ENCODE results near the gene FHL3. TPM values are rescaled to one million over a fixed set of nuclear protein-coding genes. Genes with fewer than 3 reads are reported as not detected.
"Not testable (repeated sequence)": the region's sequence is repeated elsewhere in the genome, so short reads cannot be mapped to it uniquely, and the experiment has no call there.

FHL3 gene
- total RNA-seq, 2 donors from 2014 or later = 7.3 to 7.8 TPM

DNA sequence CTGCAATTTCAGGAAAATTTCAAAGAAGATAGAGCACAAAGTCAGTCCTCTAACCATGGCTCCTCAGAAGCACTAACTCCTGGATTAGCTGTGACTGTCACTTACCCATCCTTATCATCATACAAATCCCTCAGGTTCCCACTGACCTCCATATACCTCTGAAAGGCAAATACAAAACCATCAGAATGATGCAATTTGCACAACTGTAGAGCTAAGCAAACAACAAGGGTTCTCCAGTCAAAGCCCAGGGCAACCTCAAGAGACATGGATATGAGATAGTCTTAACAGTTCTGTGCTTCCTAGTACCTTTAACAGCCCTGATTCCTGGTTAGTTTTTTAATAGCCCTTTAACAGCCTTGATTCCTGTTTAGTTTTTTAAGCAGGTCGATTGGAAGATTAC, 17.6 kb downstream of the FHL3 start:
- H3K27me3 ChIP-seq = no peaks in the 10 kb centered on the region
- H3K36me3 ChIP-seq (replicated peaks in 1 of 2; ENCODE audit: insufficient read depth in 1 of 2, low read depth in 2 of 2) = peaks cover 0 to 18% of the 10 kb centered on the region in 2 donors
- no peaks in the 10 kb centered on the region for H3K9me3 ChIP-seq
- no peak overlapping the region for H3K4me3 ChIP-seq
- ATAC-seq = no peak
- H3K27ac ChIP-seq = no peak overlapping the region
- 14 to 31% methylated on average over 1 of the region's 1 CpG for WGBS, 2 donors
- intact Hi-C loops (cut with DNase I) = no loop called here
- no peak for TF ChIP-seq POLR2A (IDR thresholded peaks at IDR 0.05)
- TF ChIP-seq, protein P1, sequence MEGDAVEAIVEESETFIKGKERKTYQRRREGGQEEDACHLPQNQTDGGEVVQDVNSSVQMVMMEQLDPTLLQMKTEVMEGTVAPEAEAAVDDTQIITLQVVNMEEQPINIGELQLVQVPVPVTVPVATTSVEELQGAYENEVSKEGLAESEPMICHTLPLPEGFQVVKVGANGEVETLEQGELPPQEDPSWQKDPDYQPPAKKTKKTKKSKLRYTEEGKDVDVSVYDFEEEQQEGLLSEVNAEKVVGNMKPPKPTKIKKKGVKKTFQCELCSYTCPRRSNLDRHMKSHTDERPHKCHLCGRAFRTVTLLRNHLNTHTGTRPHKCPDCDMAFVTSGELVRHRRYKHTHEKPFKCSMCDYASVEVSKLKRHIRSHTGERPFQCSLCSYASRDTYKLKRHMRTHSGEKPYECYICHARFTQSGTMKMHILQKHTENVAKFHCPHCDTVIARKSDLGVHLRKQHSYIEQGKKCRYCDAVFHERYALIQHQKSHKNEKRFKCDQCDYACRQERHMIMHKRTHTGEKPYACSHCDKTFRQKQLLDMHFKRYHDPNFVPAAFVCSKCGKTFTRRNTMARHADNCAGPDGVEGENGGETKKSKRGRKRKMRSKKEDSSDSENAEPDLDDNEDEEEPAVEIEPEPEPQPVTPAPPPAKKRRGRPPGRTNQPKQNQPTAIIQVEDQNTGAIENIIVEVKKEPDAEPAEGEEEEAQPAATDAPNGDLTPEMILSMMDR (IDR thresholded peaks at IDR 0.05) = no peak
- H3K4me1 ChIP-seq = no peaks in the 10 kb centered on the region
- DNase-seq = no peak

DNA sequence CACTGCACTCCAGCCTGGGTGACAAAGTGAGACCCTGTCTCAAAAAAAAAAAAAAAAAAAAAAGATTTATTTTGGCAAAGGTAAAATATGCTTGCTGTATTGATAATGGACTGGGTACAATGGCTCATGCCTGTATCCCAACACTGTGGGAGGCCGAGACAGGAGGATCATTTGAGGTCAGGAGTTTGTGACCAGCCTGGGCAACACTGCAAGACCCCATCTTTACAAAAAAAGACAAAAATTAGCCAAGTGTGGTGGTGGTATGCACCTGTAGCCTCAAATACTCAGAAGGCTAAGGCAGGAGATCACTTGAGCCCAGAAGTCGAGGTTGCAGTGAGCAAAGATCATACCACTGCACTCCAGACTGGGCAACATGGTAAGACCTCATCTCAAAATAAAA, 21.8 kb downstream of the FHL3 start:
- no peak for DNase-seq
- H3K27me3 ChIP-seq = no peaks in the 10 kb centered on the region
- peaks cover 7 to 41% of the 10 kb centered on the region in 2 donors for H3K36me3 ChIP-seq (replicated peaks in 1 of 2; ENCODE audit: insufficient read depth in 1 of 2, low read depth in 2 of 2)
- intact Hi-C loops (cut with DNase I) = no loop called here
- H3K4me3 ChIP-seq = no peak overlapping the region
- ATAC-seq = no peak
- no peaks in the 10 kb centered on the region for H3K4me1 ChIP-seq
- H3K9me3 ChIP-seq = no peaks in the 10 kb centered on the region
- 91 to 93% methylated on average over 2 of the region's 2 CpGs for WGBS, 2 donors
- no peak for TF ChIP-seq POLR2A (IDR thresholded peaks at IDR 0.05)
- TF ChIP-seq, protein P1 (IDR thresholded peaks at IDR 0.05) = no peak
- no peak overlapping the region for H3K27ac ChIP-seq

DNA sequence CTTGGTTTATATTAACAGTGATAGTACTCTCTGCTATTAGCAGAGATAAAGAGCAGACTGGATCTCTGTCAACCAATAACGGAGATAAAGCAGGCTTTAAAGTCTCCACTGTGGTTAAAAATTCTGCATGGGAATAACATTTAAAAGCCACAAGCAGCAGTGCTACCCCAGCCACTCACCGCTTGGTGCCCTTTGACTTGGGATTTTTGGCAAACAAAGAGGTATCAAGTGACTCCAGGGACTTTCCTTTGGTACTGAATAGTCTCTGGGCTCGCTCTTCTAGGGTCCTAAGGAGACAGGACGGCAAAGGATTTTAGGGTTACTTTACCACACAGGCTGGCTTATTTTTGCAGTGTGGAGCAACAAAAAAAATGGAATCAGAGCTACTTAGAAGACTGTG, 26.8 kb downstream of the FHL3 start:
- Histone ChIP-seq H3K9me3 (no peaks in the 10 kb centered on the region), H3K27me3 (no peaks in the 10 kb centered on the region), H3K27ac (no peak overlapping the region), H3K36me3 (replicated peaks in 1 of 2; ENCODE audit: insufficient read depth in 1 of 2, low read depth in 2 of 2) (peaks cover 9 to 36% of the 10 kb centered on the region in 2 donors), H3K4me3 (no peak overlapping the region), H3K4me1 (no peaks in the 10 kb centered on the region)
- WGBS, 2 donors = 91 to 92% methylated on average over 4 of the region's 4 CpGs
- intact Hi-C loops (cut with DNase I) = no loop called here
- TF ChIP-seq, protein P1 (IDR thresholded peaks at IDR 0.05) = no peak
- DNase-seq (no peak), ATAC-seq (no peak)

DNA sequence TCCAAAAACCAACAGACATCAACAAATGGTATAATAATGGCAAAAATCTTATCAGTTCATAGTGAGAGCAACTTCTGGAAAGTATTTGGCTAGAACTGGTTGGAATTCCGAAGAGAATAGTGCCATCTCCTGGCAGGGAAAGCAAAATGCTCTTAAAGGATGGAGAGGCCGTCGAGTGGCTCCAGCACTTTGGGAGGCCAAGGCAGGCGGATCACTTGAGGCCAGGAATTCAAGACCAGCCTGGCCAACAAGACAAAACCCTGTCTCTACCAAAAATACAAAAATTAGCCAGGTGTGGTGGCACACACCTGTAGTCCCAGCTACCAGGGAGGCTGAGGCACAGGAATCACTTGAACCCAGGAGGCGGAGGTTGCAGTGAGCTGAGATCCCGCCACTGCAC, 30.2 kb downstream of the FHL3 start:
- peak in 2 of 4 donors; percentile 24 to 27 for DNase-seq
- H3K27ac ChIP-seq; H3K27me3 ChIP-seq; H3K4me1 ChIP-seq; H3K4me3 ChIP-seq; H3K9me3 ChIP-seq; intact Hi-C loops (cut with DNase I): not testable (repeated sequence)
- WGBS, 2 donors = 57 to 67% methylated on average over 6 of the region's 6 CpGs
- peaks cover 9 to 23% of the 10 kb centered on the region in 2 donors for H3K36me3 ChIP-seq (replicated peaks in 1 of 2; ENCODE audit: insufficient read depth in 1 of 2, low read depth in 2 of 2)
- TF ChIP-seq, protein P1 (IDR thresholded peaks at IDR 0.05) = peak in 6 of 7 experiments; percentile 30 to 55 (median 52)
- ATAC-seq = peak; percentile 33

DNA sequence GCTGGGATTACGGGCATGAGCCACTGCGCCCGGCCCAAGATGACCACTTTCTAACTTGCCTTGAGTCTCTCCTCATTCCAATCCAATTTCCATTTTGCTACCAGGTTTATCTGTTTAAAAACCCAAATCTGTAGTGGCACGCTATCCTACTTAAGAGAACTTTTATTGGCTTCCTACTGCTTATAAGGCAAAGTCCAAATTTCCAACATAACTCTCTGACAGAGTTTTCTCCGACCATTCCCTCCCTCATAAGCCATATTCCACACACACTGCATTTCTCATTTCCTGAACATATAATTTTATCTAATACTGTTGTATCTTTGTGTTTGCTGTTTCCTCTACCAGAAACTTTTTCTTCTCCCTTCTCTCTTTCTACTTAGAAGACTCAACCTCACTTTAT, 30.7 kb downstream of the FHL3 start:
- no peak for TF ChIP-seq POLR2A (IDR thresholded peaks at IDR 0.05)
- TF ChIP-seq, protein P1 (IDR thresholded peaks at IDR 0.05) = no peak
- no peak for ATAC-seq
- Histone ChIP-seq H3K36me3 (replicated peaks in 1 of 2; ENCODE audit: insufficient read depth in 1 of 2, low read depth in 2 of 2) (peaks cover 9 to 20% of the 10 kb centered on the region in 2 donors), H3K27me3 (no peaks in the 10 kb centered on the region), H3K4me1 (no peaks in the 10 kb centered on the region), H3K4me3 (no peak overlapping the region), H3K9me3 (no peaks in the 10 kb centered on the region), H3K27ac (no peak overlapping the region)
- intact Hi-C loops (cut with DNase I) = no loop called here
- DNase-seq = no peak
- WGBS, 2 donors = 92 to 100% methylated on average over 5 of the region's 5 CpGs

DNA sequence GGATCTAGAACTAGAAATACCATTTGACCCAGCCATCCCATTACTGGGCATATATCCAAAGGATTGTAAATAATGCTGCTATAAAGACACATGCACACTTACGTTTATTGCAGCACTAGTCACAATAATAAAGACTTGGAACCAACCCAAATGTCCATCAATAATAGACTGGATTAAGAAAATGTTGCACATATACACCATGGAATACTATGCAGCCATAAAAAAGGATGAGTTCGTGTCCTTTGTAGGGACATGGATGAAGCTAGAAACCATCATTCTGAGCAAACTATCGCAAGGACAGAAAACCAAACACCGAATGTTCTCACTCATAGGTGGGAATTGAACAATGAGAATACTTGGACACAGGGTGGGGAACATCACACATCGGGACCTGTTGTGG, 31.6 kb downstream of the FHL3 start:
- DNase-seq; H3K27ac ChIP-seq; H3K4me3 ChIP-seq; H3K9me3 ChIP-seq; intact Hi-C loops (cut with DNase I); ATAC-seq; H3K27me3 ChIP-seq; H3K4me1 ChIP-seq: not testable (repeated sequence)
- peaks cover 10 to 24% of the 10 kb centered on the region in 2 donors for H3K36me3 ChIP-seq (replicated peaks in 1 of 2; ENCODE audit: insufficient read depth in 1 of 2, low read depth in 2 of 2)
- 94 to 96% methylated on average over 5 of the region's 5 CpGs for WGBS, 2 donors

Measured in body of pancreas (tissue), 4 donors.